Mesodermal cell (in vitro differentiated cells): ENCODE measurements around the gene WWC2.

Experiments used
- H3K27ac ChIP-seq: 2 replicates; pipeline ENCODE4 v1.7.0; 2013; ENCODE audit warnings: mild to moderate bottlenecking, low read depth, low read length, moderate library complexity; ENCODE audit not compliant: severe bottlenecking
- H3K36me3 ChIP-seq: 2 replicates; pipeline ENCODE4 v1.7.1; 2013; ENCODE audit warnings: mild to moderate bottlenecking, low read length, moderate library complexity; ENCODE audit not compliant: control insufficient read depth, insufficient read depth
- H3K4me1 ChIP-seq: one replicate; pipeline ENCODE4 v1.7.1; 2013; ENCODE audit warnings: mild to moderate bottlenecking, low read length; ENCODE audit not compliant: insufficient read depth, control insufficient read depth, poor library complexity, severe bottlenecking
- H3K4me3 ChIP-seq: 2 replicates; pipeline ENCODE4 v1.7.0; 2013; ENCODE audit warnings: low read length, control low read depth, mild to moderate bottlenecking; ENCODE audit not compliant: insufficient read depth, poor library complexity, severe bottlenecking; ENCODE audit errors: extremely low read depth
- H3K9me3 ChIP-seq: 2 replicates; pipeline ENCODE4 v1.7.1; 2013; ENCODE audit warnings: mild to moderate bottlenecking, low read length, moderate library complexity; ENCODE audit not compliant: control insufficient read depth
- WGBS, 2 experiments: methylation state at CpG; one replicate each; pipeline ENCODE4 v1.1.5; 2013; ENCODE audit warnings: missing lambda C conversion rate in 2 of 2; ENCODE audit not compliant: insufficient coverage in 2 of 2; 5-methylcytosine and 5-hydroxymethylcytosine counted together

The WWC2 gene

GRCh38 chr4:183287677-183288076 lies 188.6 kb downstream of the WWC2 start:
- H3K9me3 ChIP-seq, result no peaks in the 10 kb centered on the region
- 96 to 97% methylated on average over 3 to 4 of the region's 6 CpGs for WGBS, 2 experiments
- no peak overlapping the region for H3K4me3 ChIP-seq
- no peak overlapping the region for H3K27ac ChIP-seq
- H3K4me1 ChIP-seq, result no peaks in the 10 kb centered on the region
- peaks cover 87% of the 10 kb centered on the region for H3K36me3 ChIP-seq

- WGBS, 2 experiments, result 89 to 100% methylated on average over 1 to 2 of the region's 2 CpGs
- H3K36me3 ChIP-seq, result peaks cover 82% of the 10 kb centered on the region
- H3K9me3 ChIP-seq, result no peaks in the 10 kb centered on the region
- no peaks in the 10 kb centered on the region for H3K4me1 ChIP-seq
- no peak overlapping the region for H3K4me3 ChIP-seq
- no peak overlapping the region for H3K27ac ChIP-seq
These were observed 189.9 kb downstream of the WWC2 start for GRCh38 chr4:183288955-183289354.

GRCh38 chr4:183289688-183290087 lies 190.6 kb downstream of the WWC2 start:
- H3K27ac ChIP-seq, result no peak overlapping the region
- no peaks in the 10 kb centered on the region for H3K9me3 ChIP-seq
- H3K4me1 ChIP-seq, result peaks cover under 1% of the 10 kb centered on the region
- H3K36me3 ChIP-seq, result peaks cover 82% of the 10 kb centered on the region
- 80 to 100% methylated on average over 1 of the region's 5 CpGs for WGBS, 2 experiments
- no peak overlapping the region for H3K4me3 ChIP-seq

GRCh38 chr4:183291070-183291469 lies 192.0 kb downstream of the WWC2 start:
- WGBS, 2 experiments, result 94 to 100% methylated on average over 1 to 2 of the region's 2 CpGs
- H3K36me3 ChIP-seq, result peaks cover 83% of the 10 kb centered on the region
- peaks cover 12% of the 10 kb centered on the region for H3K4me1 ChIP-seq
- no peaks in the 10 kb centered on the region for H3K9me3 ChIP-seq
- no peak overlapping the region for H3K4me3 ChIP-seq
- no peak overlapping the region for H3K27ac ChIP-seq

- WGBS, 2 experiments, result 96 to 98% methylated on average over 6 to 8 of the region's 10 CpGs
These were observed 196.7 kb downstream of the WWC2 start for GRCh38 chr4:183295711-183296110.

GRCh38 chr4:183297675-183298074 lies 198.6 kb downstream of the WWC2 start:
- Histone ChIP-seq H3K27ac (no peak overlapping the region), H3K4me1 (peaks cover 14% of the 10 kb centered on the region), H3K4me3 (no peak overlapping the region), H3K9me3 (no peaks in the 10 kb centered on the region), H3K36me3 (peaks cover 61% of the 10 kb centered on the region)
- 100% methylated on average over 2 of the region's 3 CpGs; no CpG with 5 or more reads in 1 of the 2 experiments for WGBS, 2 experiments

More at GRCh38 chr4:183295711-183296110, 196.7 kb downstream of the WWC2 start:
- peaks cover 14% of the 10 kb centered on the region for H3K4me1 ChIP-seq
- H3K9me3 ChIP-seq, result no peaks in the 10 kb centered on the region
- H3K36me3 ChIP-seq, result peaks cover 68% of the 10 kb centered on the region
- H3K27ac ChIP-seq, result peak overlapping the region; percentile 51
- no peak overlapping the region for H3K4me3 ChIP-seq

- 88% methylated on average over 1 of the region's 2 CpGs; no CpG with 5 or more reads in 1 of the 2 experiments for WGBS, 2 experiments
- Histone ChIP-seq H3K27ac (no peak overlapping the region), H3K36me3 (peaks cover 67% of the 10 kb centered on the region), H3K4me1 (peaks cover 14% of the 10 kb centered on the region), H3K9me3 (no peaks in the 10 kb centered on the region), H3K4me3 (no peak overlapping the region)
These were observed 200.4 kb downstream of the WWC2 start for GRCh38 chr4:183299464-183299863.

GRCh38 chr4:183300070-183300469 lies 201.0 kb downstream of the WWC2 start:
- Histone ChIP-seq H3K27ac (no peak overlapping the region), H3K36me3 (peaks cover 67% of the 10 kb centered on the region), H3K4me1 (peaks cover 9% of the 10 kb centered on the region), H3K4me3 (no peak overlapping the region), H3K9me3 (no peaks in the 10 kb centered on the region)
- WGBS, 2 experiments, result 87 to 92% methylated on average over 6 of the region's 6 CpGs

GRCh38 chr4:183300655-183301054 lies 201.6 kb downstream of the WWC2 start:
- Histone ChIP-seq H3K36me3 (peaks cover 63% of the 10 kb centered on the region), H3K4me3 (no peak overlapping the region), H3K9me3 (no peaks in the 10 kb centered on the region), H3K27ac (no peak overlapping the region), H3K4me1 (peaks cover 4% of the 10 kb centered on the region)
- 100% methylated on average over 2 of the region's 5 CpGs; no CpG with 5 or more reads in 1 of the 2 experiments for WGBS, 2 experiments

GRCh38 chr4:183303301-183303700 lies 204.2 kb downstream of the WWC2 start:
- peaks cover 41% of the 10 kb centered on the region for H3K36me3 ChIP-seq
- H3K27ac ChIP-seq, result no peak overlapping the region
- no peaks in the 10 kb centered on the region for H3K4me1 ChIP-seq
- H3K9me3 ChIP-seq, result no peaks in the 10 kb centered on the region
- H3K4me3 ChIP-seq, result no peak overlapping the region
- no CpG with 5 or more reads among the region's 4 CpGs for WGBS, 2 experiments

- 53 to 72% methylated on average over 3 to 4 of the region's 4 CpGs for WGBS, 2 experiments
- H3K27ac ChIP-seq, result no peak overlapping the region
- no peak overlapping the region for H3K4me3 ChIP-seq
- H3K9me3 ChIP-seq, result no peaks in the 10 kb centered on the region
- H3K36me3 ChIP-seq, result peaks cover 37% of the 10 kb centered on the region
- no peaks in the 10 kb centered on the region for H3K4me1 ChIP-seq
These were observed 205.0 kb downstream of the WWC2 start for GRCh38 chr4:183304067-183304466.
